LNCAP (cell line): ENCODE measurements around the gene PITRM1.

Experiments used
- TF ChIP-seq, protein P1 (sequence below): fragments of 450-650 bp; IDR thresholded peaks from 2 replicates; pipeline ENCODE4 v1.5.1; 2017; ENCODE audit warnings: mild to moderate bottlenecking

The PITRM1 gene

DNA sequence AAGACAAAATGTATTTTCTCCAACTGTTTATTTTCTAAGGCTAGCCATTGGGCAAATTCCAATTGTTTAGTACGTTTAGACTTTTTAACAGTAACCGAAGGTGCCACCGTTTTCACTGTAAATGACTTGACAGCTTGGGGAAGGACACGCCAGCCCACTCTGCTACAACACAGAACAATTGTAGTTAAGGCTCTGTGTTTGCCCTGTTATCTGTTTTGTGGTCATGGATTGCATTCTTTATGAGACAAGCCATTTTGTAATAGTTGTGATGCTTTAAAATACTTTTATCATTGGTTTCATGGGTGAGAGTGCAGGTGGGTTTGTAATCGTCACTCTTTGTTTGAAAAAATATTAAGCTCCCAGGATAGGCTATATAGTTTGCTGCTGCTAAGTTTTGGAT, 6.6 kb upstream of the PITRM1 start:
- TF ChIP-seq, protein P1, sequence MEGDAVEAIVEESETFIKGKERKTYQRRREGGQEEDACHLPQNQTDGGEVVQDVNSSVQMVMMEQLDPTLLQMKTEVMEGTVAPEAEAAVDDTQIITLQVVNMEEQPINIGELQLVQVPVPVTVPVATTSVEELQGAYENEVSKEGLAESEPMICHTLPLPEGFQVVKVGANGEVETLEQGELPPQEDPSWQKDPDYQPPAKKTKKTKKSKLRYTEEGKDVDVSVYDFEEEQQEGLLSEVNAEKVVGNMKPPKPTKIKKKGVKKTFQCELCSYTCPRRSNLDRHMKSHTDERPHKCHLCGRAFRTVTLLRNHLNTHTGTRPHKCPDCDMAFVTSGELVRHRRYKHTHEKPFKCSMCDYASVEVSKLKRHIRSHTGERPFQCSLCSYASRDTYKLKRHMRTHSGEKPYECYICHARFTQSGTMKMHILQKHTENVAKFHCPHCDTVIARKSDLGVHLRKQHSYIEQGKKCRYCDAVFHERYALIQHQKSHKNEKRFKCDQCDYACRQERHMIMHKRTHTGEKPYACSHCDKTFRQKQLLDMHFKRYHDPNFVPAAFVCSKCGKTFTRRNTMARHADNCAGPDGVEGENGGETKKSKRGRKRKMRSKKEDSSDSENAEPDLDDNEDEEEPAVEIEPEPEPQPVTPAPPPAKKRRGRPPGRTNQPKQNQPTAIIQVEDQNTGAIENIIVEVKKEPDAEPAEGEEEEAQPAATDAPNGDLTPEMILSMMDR = no peak

DNA sequence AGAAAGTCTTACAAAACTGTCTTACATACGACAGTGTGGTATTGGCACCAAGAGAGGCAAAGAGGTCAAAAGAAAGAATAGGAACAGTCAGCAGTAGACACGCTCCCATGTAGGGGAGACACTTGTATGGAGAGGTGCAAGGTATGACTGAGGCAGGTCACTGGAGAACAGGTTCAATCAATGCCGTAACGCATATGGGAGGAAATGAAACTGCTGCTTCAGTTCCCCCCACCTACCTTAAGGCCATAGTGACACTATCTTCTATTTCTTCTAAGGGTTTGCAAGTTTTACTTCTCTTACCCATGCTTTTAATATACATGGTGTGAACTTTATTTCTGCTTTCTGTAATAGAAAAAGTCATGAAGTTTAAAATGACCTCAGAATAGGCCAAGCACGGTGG, 5.5 kb upstream of the PITRM1 start:
- TF ChIP-seq, protein P1 = no peak

DNA sequence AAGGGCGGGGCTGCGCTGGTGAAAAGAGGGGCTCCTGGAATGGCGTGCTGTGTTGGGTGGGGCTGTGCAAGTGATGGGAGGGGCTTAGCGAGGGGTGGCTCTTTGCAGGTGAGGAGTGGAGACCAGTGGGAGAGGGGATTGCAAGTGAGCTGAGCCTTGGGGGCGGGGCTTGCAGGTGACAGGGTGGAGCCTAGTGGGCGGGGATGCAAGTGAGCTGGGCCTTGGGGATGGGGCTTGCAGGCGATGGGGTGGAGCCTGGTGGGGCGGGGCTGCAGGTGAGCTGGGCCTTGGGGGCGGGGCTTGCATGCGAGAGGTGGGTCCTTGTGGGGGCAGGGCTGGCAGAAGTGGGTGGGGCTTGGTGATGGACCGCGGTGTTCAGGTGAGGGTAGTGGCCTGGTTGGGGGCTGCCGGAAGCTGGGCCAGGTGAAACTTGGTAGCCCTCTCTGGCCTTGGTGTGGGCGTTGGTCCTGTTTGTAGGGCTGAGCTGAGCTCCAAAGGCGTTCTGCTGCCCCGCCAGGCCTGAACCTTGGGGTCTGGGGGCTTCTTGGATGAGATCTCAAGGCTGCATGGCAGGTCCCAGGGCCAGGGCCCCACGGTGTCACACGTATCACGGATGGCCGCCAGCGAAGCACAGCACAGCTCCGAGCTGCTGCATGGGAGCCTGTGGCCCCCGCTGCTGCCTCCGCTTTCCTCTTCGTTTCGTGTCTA, 743 bp upstream of the PITRM1 start:
- TF ChIP-seq, protein P1 = no peak

DNA sequence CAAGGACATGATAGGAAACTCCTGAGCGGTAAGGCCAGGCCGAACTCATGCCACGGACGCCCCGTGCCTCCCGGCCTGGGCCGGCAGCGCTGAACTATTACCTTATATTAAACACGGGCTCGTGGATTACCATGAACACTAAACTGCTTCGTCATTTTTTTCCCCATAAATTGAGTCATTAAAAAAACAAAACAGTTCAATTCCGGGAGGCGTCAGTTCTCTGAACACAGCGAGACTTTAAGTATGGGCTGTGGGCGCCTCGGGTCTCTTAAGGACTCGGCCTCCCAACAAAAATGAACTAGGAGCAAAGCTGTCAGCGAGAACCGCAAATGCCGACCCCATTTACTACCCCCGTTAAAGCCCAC, 519 bp downstream of the PITRM1 start:
- TF ChIP-seq, protein P1 = no peak

DNA sequence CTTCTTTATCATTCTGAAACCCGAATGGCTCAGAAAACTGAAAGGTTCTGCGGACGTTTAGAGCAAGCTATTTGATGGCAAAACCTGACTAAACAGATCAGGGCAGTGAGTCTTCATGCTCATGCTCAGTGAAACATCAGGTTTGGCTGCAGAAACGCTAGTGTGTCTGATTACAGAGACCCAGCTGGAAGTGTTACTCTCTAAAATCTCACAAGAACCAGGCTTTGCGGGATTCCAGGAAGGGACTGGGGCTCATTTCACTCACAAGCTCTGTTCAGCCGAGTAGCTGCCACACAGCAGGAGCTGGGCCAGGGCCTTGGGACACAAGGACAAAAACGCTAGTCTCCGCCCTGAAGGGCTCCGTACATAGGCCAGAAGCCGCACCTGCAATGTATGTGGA, 2.9 kb downstream of the PITRM1 start:
- TF ChIP-seq, protein P1 = no peak

DNA sequence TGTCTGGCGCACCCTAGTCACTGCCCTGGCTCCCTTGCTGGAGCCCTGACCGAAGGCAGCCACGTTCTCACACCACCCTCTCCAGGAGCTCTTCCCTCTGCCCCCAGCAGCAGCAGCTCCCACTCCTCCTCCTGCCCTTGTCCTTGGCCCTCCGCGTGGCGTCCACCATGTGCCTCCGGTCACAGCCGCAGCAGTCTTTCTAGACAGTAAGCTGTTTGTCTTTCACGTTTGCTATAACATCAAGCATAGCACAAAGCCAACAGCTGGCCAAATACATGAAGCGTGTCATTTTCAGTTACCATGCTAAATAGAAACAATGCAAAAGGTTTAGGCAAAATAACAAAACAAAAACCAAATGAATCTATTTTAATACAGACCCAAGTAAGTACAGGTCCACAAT, 3.3 kb downstream of the PITRM1 start:
- TF ChIP-seq, protein P1 = no peak

DNA sequence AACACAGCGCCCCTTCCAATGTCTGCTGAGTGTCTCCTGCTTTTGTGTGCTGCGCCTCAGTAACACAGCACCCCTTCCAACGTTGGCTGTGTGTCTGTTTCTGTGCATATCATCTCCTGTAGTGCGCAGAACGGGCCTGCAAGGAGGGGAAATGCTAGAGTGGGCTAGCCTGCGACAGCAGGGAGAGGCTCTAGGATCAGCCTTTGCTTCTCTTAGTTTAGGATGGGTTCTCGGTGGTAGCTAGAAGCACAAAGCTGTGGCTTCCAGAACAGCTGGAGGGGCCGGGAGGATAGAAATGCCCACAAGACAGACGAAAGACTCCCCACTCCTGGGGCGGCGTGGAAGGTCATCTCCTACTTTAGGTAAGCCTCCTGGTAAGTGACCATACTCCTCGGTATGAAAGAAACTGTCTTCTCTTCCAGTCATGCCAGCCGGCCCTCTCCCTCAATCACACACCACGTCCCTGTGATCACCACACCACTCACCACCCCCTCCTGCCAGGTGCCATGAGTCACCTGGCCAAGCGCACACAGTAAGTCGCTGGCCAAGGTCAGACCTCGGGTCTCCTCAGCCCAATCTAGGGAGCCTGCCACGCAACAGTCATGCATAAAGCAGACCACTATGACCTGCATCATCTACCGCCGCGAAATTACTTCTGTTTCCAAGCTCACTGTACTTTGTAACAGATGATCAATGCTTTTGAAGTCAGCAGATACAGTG, 4.8 kb downstream of the PITRM1 start:
- TF ChIP-seq, protein P1 = no peak
